HG03175 (cell line): ENCODE results near the gene TSPAN10.

ENCODE experiments used
- ATAC-seq: cut with Tn5 transposase; IDR thresholded peaks from one replicate; pipeline ENCODE4 v1.9.1; 2021; ENCODE audit warnings: mild to moderate bottlenecking, moderate library complexity; ENCODE audit not compliant: unreplicated experiment

The TSPAN10 gene

DNA sequence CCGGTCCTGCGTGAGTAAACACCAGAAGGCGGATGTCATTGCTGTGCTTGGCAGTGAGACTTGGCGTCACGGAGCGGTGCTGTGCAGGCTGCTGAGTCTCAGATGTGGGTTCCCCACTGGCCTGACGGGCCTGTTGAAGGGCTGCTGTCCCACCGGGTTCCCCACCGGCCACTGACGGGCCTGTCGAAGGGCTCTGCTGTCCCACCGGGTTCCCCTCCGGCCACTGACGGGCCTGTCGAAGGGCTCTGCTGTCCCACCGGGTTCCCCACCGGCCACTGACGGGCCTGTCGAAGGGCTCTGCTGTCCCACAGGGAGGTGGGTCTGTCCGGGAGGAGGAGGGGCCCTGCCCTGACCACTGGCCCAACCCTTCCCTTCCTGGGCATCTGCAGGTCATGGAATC lies 49.6 kb downstream of the TSPAN10 start:
- ATAC-seq = no peak

DNA sequence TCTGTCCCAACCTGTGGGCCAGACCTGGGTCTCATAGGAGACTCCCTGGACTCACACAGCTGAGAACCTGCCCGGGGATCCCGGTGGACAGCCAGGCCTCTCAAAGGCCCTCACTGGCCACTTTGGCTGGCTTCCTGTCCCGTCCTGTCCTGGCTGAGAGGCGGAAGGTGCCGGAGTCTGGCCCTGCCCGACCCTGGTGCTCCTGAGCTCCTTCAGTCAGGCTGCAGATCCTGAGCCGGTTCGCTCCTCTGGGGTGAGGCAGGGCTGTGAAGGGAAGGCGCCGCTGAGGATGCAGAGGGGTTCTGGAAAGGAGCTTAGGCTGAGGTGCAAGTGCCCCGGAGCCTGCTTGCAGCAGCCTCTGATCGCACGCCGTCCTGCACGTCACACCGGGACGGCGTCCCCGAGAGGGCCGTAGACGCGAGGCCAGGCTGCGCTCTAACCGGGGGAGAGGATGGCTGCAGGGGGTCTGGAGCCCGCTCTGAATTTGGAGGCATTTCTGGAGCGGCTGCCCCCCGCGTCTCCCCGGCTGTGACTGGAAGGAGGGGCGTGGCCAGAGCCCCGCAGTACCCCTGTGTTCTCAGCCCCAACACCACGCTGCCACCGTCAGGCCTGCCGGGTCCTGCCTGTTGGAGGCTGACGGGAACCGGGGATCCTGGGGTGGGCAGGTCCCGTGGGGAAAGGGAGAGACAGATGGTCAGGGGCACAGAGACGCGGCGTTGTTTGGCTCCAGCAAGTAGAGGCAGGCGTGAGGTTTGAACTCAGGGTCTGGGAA lies 51.0 kb downstream of the TSPAN10 start:
- ATAC-seq = no peak

DNA sequence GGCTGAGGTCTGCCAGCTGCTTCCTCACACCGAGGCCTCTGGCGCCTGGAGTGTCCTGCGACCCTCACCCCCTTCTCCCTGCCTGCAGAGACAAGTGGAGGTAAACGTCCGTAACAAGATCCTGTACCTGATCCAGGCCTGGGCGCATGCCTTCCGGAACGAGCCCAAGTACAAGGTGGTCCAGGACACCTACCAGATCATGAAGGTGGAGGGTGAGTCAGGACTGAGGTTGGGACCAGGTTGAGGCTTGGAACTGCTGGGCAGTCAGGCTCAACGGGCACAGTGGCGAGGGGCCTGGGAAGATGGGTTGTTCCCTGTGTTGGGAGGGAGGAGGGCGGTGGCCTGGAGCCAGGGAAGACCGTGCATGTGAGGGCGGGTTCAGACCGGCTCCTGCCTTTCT lies 51.6 kb downstream of the TSPAN10 start:
- ATAC-seq = no peak

DNA sequence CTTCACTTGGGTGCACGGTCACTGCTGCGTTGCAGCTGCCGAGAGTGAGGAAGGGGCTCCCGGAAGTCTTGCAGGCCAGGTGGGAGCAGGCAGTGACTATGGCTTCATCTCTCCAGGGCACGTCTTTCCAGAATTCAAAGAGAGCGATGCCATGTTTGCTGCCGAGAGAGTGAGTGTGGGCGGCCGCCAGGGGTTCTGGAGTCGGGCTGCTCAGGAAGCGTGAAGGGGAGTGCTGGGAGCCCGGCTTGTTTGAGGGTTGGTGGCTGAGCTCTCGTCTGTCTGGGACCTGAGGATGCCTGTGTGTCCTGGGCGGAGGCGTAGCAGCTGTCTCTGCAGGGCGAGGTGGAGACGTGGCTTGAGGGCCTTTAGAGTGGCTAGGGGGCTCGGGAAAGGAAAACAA lies 53.1 kb downstream of the TSPAN10 start:
- no peak for ATAC-seq

DNA sequence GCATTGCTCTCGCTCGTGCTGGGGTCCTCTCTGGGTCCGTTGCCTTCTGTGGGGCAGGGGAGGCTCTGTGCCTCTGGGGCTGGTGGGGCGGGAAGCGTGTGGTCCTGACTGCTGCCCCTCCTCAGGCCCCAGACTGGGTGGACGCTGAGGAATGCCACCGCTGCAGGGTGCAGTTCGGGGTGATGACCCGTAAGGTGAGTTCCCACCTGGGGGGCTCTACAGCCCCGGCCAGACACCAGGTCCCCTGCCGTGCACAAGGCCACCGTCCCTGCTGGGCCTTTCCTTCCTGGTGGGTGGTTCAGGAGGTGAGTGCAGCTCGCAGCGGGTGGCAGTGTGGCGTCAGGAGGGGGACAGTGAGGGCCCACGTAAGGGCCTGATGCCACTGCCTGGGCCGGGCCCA lies 53.6 kb downstream of the TSPAN10 start:
- no peak for ATAC-seq

DNA sequence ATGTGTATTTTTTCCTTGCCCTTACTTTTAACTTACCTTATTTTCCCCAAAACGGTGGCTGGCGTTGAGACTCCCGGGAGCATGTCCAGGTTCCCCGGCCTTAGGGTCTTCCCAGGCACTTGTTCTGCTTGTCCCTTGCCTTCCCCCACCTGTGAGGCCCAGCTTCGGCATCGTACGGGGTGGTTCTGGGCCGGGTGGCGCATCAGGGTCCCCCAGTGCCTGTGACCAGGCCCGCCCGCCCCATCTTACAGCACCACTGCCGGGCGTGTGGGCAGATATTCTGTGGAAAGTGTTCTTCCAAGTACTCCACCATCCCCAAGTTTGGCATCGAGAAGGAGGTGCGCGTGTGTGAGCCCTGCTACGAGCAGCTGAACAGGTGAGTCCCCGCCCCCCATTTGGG lies 54.2 kb downstream of the TSPAN10 start:
- ATAC-seq = no peak

DNA sequence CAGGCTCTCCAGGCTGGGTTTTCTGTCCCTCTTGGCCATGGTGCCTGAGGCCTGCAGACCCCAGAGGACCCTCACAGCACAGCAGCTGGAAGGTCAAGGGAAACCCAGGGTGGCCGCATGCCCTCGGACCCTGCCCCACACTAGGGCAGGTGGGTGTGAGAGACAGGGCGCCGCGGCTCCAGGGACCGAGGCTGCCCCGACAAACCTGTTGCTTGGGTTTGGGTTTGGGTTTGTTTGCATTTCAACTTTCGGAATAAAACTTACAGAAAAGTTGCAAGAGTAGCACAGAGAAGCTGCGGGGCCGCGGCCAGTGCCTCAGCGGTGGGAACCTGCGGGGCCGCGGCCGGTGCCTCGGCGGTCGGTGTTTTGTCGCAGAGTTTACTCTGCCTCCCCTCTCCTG lies 54.6 kb downstream of the TSPAN10 start:
- ATAC-seq = no peak

DNA sequence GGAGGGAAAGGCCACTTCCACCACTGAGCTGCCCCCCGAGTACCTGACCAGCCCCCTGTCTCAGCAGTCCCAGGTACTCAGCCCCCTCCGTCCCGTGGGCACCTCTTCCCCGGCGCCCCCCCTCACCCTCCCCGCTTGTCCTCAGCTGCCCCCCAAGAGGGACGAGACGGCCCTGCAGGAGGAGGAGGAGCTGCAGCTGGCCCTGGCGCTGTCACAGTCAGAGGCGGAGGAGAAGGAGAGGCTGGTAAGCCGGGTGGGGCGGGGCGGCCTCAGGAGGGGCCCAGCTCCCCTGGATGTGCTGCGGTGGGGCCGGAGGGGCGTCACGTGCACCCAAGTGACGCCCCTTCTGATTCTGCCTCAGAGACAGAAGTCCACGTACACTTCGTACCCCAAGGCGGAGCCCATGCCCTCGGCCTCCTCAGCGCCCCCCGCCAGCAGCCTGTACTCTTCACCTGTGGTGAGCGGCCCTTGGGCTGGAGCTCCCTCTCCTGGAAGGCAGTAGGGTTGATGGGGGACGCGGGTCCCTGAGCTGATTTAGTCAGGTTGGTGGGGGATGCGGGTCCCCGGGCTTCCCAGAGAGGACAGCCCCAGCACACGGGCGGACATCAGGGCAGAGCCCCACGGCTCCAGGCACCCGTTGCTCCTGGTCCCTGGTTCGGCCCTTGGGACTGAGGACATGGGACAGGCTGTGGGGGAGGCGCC lies 56.7 kb downstream of the TSPAN10 start:
- ATAC-seq = no peak

DNA sequence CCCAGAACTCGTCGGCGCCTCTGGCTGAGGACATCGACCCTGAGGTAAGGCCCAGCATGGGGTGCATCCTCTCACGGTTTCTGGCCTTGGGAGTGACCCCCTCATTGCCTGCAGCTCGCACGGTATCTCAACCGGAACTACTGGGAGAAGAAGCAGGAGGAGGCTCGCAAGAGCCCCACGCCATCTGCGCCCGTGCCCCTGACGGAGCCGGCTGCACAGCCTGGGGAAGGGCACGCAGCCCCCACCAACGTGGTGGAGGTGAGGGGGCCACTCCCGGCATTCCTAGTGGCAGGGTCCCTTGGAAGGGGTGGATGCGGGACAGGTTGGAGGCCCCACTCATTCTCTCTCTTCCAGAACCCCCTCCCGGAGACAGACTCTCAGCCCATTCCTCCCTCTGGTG lies 57.8 kb downstream of the TSPAN10 start:
- no peak for ATAC-seq

DNA sequence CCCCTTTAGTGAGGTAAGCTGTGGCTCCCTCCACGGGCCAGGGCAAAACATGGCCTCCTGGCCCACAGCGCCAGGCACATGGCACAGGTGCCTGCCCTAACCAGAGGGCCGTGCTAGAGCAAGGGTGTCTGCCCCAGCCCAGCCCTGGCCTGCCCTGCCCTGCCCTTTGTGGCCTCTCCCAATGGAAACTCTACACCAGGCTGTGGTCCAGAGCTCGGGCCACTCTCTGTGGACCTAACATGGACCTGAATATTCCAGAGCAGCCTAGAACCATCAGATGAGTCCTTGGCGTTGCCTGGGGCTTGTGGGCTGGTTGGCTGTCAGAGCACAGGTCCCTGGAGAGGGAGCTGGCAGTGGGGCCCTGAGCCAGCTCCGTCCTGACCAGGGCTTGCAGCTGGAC lies 58.2 kb downstream of the TSPAN10 start:
- ATAC-seq = no peak

DNA sequence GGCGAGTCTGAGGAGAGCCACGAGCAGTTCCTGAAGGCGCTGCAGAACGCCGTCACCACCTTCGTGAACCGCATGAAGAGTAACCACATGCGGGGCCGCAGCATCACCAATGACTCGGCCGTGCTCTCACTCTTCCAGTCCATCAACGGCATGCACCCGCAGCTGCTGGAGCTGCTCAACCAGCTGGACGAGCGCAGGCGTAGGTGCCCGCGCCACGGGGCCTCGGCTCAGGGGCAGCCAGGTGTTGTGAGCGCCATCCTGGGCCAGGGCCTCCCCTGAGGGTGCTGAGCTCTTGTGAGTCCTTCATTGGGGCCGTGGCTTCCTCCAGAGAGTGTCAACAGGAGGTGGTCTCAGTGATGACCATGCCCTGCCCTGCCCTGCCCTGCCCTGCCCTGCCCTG lies 58.8 kb downstream of the TSPAN10 start:
- ATAC-seq = no peak

DNA sequence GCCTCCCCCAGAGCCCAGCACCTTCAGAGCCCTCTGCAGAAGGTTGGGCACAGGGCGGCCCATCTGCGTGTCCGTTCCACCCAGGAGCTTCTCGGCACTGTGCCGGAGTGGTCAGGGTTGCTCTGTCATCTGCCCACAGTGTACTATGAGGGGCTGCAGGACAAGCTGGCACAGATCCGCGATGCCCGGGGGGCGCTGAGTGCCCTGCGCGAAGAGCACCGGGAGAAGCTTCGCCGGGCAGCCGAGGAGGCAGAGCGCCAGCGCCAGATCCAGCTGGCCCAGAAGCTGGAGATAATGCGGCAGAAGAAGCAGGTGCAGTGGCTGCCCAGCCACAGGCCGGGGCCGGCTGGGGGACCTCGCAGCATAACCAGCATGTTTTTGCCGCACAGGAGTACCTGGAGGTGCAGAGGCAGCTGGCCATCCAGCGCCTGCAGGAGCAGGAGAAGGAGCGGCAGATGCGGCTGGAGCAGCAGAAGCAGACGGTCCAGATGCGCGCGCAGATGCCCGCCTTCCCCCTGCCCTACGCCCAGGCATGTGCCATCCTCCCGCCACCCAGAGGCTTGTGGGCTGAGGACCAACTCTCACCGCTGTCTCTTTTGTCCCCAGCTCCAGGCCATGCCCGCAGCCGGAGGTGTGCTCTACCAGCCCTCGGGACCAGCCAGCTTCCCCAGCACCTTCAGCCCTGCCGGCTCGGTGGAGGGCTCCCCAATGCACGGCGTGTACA lies 59.4 kb downstream of the TSPAN10 start:
- no peak for ATAC-seq

DNA sequence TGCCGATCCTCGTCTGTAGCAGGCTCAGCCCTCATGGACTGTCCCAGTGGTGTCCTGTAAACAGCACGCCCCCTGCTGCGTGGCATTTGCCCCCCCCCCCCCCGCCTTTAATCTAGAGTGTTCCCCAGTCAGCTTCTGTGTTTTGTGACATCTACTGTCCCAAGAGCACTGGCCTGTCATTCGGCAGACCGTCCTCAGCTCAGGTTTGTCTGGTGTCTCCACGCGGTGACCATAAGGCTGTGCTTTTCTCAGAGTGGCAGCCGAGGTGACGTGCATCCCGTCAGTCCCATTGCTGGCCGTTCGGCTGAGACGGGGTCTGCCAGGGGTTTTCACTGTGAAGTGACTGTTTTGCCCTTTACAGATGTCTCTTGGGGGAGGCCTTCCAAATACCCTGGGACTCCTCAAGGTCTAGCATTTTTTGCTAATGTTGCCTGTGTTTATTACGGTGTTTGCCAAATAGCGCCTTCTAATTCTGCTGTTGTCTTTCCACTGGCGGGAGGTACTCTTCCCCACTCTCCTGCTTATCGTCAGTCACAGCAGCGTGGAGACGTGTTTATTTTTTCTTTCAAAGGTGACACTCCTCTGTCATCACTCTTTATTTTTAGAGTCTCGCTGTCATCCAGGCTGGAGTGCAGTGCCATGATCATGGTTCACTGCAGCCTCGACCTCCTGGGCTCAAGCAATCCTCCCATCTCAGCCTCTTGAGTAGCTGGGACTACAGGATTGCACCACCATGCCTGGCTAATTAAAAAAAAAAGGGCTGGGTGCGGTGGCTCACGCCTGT lies 60.5 kb downstream of the TSPAN10 start:
- ATAC-seq = no peak
